Stimulated activated naive CD4-positive, alpha-beta T cell treated with Interleukin-2 at 50 U/mL for 16 hours (primary cell): ENCODE results near the gene WFDC1.

Experiments
- DNase-seq: peaks from one replicate; lab custom pipeline; 2025; lab: John Stamatoyannopoulos, UW

Gene WFDC1

GRCh38 chr16:84379008-84379708 lies 84.5 kb downstream of the WFDC1 start:
- DNase-seq = no peak
